GM20431 (cell line): ENCODE measurements around the gene MDM4.
"Not testable (repeated sequence)": the region's sequence is repeated elsewhere in the genome, so short reads cannot be mapped to it uniquely, and the experiment has no call there.

Experiments
- in situ Hi-C: fragments of 300-500 bp; cut with MseI, MboI; formaldehyde crosslinking; loops from one replicate; pipeline ENCODE4 v1.15.0; 2020; ENCODE audit warnings: low sequenced_read_pairs; ENCODE audit not compliant: unreplicated experiment

The MDM4 gene

DNA sequence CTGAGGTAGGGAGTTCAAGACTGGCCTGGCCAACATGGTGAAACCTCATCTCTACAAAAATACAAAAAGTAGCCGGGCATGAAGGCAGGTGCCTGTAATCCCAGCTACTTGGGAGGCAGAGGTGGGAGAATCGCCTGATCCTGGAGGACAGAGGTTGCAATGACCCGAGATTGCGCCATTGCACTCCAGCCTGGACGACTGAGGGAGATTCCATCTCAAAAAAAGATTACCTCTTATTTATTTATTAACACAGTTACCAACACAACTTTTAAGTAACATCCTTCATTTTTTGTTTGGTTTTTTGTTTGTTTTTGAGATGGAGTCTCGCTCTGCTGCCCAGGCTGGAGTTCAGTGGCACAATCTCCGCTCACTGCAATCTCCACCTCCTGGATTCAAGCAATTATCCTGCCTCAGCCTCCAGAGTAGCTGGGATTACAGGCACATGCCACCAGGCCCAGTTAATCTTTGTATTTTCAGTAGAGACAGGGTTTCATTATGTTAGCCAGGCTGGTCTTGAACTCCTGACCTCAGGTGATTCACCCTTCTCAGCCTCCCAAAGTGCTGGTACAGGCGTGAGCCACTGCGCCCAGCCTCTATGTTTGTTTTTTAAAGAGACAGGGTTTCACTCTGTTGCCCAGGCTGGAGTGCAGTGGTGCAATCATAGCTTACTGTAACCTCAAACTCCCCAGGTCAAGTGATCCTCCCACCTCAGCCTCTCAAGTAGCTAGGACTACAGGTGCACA, 29.5 kb upstream of the MDM4 start:
- in situ Hi-C loops: not testable (repeated sequence)

DNA sequence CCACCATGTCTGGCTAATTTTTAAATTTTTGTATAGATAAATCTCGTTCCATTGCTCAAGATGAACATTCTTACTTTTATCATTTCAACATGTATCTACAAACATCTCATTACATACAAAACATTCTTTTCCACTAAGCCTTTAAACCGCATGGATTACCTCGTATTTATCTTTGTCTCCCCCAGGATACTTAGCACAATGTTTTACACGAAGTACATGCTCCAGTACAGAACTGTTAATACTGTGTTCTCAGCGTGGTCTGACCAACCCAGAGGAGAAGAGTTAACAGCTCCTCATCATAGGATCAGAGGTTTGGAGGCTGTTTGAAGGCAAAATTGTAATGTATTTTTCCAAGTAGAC, 29.0 kb upstream of the MDM4 start:
- in situ Hi-C loops: no loop called here

DNA sequence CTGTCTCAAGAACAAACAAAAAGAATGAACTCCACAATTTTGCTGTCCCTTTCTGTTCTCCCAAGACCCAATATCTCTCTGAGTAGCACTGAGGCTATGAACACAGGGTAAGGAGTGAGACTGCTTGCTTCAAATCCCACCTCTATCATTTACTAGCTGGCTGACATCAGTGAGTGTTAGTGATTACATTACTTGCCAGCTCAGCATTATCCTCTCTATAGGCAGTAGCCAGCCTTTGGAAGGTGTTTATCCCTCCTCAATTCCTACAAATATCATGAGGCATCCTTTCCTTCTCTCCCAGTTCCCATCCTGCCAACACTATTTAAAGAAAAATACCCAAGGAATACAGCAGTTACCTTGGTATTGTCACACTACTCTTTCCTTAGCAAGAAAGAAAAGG, 24.6 kb upstream of the MDM4 start:
- in situ Hi-C loops: no loop called here

DNA sequence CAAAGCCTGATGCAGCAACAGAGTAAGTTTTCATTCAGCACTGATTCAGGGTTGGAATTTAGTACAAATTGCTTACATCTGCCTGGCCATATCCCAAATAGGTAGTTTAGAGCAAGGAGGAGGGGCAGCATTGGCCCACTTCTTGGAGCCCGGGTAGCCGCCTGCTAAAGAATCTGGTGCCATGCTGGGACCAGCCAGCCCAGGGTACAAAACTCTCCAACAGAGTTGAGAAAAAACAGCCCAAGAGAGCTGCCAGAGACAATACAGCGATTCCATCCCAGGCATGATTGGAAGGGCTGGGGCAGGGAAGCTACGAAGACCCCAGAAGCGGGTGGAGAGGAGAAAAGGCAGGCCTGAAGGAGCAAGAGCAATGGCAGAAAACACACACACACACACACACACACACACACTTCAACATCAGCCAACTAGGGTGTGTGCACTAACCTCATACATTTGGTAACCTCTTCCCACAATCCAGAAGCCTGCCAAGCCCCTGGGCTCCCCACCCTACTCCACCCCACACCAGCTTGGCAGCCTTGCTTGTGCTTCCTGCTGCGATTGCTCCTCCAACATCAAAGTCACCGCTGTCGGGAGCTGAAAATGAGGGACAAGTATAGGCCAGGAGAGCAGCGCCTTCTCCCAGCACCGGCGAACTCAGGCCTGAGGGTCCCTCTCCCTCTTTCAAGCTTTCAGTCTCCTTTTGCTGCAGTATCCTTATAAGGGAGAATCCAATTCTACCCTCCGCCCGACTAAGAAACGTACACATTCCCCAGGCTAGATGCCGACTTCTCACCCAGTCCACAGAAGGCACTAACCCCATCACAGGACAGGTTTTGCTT, 22.8 kb upstream of the MDM4 start:
- in situ Hi-C loops: no loop called here

DNA sequence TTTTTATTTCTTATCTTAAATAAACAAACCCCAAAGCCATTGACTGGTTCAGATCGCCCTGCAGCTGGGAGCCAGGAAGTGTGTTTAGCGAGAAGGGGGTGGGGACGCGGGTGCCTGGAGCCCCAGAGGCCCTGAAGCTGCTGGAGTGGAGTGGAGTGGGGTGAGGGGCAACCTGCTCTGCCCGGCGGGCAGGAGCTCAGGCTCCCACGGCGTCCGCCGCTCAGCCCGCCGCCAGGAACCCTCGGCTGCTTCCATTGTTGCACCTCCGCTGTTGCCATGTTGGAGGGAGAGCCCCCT, 22.3 kb upstream of the MDM4 start:
- in situ Hi-C loops: no loop called here

DNA sequence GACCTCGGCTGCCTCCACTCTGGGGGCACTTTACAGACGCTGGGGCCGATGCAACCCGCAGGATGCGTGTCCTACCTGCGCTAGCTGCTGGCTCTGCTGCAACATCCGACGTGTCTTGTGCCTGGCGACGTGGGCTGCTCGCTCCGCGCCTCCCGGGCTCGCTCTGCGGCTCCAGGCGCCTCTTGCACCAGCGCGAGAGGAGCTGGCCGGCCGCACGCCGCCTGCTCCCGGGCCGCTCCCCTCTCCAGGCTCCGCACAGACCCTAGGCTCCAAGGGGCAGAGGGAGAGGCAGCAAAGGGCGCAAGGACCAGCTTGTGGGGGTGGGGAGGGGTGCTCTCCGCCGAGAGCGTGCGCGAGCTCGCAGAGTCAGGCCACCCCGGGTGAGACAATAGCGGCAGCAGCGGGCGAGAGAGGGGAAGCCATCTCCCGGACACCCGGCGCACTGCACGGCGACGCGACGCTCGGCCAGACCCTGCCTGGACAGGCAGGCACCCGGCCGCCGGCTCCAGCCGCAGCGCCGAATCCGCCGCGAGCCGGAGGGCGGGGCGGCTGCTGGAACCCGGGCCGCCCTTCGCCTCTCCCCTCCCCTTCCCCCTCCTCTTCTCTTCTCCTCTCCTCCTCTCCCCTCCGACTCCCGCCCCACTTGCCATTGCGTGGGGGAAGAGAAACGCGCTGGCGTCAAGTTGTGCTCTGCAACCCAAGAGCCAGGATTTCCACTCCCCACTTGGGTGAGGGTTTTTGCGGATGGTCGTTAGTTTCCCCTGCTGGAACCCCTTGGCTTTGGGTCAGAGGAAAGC, 21.7 kb upstream of the MDM4 start, which contains the start of gene PIK3C2B:
Gene PIK3C2B, minus strand, starts transcription at position 525 of the 797 bp plus-strand sequence. CDS start 25,003 bp downstream, outside the sequence.
- in situ Hi-C loops: no loop called here

DNA sequence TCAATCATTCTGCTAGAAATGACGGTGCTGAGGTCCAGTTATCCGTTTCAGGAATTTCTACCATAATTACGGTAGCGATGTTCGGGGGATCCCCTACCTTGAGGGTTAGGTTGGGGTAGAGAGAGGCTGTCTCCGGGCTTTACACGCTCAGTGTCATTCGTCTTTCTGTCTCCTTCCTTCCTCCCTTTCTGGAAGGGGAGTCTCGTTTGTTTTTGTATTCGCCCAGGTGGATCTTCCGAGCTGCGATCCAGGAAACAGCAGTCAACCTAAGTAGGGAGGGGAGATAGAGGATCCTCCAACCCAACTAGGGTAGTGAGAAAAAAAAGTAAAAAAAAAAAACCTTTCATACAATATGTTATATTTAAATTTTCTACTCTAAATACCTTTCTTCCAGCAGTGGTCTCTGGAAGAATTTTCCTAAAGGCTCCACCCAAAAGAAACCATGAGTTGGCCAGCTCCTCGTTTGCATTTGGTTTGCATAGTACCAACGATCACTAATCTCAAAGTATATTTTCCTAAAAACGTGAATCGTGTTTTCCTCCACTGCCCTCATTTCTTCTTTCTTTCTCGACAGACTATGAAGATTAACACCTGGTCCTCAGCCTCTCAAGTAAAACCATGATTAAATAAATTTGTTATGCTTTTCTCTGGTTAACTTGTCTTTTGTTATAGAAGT, 21.0 kb upstream of the MDM4 start:
- in situ Hi-C loops: no loop called here

DNA sequence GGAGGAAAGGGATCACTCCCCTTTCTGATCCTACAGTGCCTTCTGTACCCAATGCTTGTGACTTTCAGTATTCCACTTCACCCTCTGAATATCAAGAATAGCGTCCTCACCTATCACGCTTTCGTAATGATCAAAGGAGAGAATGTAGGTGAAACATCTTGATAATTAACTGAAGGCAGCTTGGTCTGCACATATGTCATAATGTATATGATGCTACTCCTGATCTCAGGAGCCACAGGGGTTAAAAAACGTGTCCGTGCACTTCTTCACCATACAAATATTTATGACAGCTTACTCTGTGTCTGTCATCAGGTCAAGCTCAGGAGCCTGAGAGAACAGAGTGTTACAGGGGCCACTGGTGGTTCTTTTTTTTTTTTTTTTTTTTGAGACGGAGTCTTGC, 20.4 kb upstream of the MDM4 start:
- in situ Hi-C loops: no loop called here

DNA sequence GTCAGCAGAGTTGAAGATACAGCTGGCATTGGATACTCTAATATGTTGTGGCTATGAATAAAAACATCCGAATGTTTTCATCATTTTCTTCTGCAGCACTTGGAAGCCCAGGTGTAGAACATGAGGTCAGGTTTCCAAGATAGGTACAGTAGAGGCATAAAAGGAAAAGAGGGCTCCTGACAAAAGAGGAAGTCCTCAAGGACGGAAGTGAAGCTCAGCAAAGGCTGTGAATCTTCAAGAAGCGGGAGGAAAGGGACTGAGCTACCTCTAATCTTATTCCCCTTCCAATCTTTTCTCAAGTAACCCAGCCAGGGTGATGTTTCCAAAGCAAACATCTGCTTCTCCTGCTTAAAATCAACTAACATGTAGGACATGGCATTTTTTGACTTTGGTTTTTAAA, 17.2 kb upstream of the MDM4 start:
- in situ Hi-C loops: no loop called here

DNA sequence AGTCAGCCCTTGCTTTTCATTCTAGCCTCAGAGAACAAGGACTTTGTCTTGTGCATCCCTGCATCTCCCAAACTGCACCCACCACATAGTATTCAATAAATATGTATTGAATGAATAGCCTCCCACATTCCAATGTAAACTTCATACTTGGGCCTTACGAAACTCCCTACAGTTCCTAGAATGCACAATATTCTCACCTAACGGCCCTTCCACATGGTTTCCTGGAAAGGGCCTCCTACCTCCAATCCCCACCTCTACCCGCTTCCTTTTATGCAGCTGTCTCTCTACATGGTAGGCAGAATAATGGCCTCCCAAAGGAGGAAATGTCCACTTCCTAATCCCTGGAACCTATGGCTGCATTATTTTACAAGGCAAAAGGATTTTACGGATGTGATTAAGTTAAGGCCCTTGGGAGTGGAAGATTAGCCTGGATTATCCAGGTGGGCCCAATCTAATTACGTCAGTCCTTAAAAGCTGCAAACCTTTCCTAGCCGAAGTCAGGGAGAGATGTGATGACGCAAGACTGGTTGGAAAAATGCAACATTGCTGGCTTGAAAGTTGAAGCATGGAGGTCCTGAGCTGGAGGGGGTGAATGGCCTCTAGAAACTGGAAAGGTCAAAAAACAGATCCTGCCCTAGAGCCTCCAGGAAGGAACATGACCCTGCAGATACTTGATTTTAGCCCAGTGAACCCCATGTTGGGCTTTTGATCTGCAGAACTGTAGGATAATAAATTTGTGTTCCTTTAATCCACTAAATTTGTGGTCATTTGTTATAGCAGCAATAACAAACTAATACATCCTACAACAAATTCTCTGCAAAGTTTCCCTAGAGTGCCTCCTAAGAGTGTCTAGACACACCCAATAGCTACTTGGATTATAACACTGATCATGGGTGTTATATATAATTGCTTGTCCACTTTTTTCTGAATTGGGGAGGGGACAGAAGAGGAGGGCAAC, 16.4 kb upstream of the MDM4 start:
- in situ Hi-C loops: loop anchor here (10.0 kb wide), 1 partner anchor 55 kb away; no protein-coding TSS in a partner anchor

DNA sequence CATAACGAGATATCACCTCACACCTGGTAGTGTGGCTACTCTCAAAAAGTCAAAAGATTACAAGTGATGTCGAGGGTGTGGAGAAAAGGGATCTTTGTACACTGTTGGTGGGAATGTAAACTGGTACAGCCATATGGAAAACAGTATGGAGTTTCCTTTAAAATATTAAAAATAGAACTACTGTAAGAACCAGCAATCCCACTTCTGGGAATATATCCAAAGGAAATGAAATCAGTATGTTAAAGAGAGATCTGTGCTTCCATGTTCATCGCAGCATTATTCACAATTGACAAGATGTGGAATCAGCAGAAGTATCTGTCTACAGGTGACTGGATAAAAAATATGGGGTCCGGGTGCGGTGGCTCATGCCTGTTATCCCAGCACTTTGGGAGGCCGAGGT, 14.0 kb upstream of the MDM4 start:
- in situ Hi-C loops: loop anchor here (10.0 kb wide), 1 partner anchor 57 kb away; no protein-coding TSS in a partner anchor

DNA sequence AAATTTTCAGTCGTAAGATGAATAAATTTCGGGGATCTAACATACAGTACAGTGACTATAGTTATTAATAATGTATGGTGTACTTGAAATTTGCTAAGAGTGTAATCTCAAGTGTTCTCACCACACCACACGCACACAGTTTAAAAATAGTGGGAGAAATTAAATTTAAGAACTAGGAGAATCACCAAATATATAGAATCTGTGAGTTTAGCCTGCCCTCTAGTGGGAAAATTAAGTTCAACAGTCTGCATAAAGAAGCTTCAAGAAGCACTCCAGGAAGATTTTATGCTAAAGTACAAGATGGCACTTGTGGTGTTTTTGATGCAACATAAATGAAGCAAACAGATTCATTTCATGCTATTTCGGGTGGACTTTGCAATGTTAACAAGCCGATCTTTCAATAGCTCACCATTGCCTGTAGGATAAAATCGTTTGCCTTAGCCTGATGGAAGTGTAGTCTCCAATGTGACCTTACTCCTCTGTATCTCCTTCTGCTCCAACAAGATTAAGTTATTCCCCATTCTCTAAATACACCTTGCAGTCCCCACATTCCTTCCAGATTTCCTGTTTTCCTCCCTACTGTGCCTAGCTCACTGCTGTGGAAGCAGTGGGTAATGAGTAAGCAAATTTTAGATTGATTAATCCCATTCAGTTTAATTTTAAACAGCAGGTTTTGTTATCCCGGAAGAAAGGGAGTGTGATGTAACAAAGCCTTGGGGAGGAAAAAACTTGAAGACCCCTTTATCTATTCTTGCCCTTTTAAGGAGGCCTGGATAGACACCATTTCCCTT, 12.9 kb upstream of the MDM4 start:
- in situ Hi-C loops: loop anchor here (10.0 kb wide), 1 partner anchor 59 kb away; no protein-coding TSS in a partner anchor

DNA sequence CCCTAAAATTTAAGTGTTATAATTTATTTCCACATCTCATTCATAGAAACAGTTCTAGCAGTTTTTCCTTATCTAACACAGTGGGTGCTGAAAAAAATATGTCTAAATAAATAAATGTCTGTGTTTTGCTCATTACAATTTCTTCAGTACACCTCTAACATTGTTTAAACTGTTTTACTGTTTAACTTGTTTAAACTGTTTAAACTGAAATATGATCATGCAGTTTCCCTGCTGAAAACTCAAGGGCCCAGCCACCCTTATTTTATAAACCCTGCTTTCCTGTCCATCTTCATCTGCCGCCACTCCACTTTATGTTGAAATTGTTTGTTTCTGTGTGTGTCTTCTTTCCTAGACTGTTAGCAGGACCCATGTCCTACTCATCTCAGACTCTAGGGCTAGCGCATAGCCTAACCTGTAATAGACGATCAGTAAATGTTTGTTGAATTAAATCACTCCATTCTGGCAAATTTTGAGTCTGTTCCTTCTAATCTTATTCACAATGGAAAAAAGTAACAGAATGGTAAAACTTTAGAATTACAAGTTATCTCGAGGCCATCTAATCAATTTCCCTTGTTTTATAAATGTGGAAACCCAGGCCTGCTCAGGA, 12.2 kb upstream of the MDM4 start:
- in situ Hi-C loops: loop anchor here (10.0 kb wide), 1 partner anchor 59 kb away; no protein-coding TSS in a partner anchor

DNA sequence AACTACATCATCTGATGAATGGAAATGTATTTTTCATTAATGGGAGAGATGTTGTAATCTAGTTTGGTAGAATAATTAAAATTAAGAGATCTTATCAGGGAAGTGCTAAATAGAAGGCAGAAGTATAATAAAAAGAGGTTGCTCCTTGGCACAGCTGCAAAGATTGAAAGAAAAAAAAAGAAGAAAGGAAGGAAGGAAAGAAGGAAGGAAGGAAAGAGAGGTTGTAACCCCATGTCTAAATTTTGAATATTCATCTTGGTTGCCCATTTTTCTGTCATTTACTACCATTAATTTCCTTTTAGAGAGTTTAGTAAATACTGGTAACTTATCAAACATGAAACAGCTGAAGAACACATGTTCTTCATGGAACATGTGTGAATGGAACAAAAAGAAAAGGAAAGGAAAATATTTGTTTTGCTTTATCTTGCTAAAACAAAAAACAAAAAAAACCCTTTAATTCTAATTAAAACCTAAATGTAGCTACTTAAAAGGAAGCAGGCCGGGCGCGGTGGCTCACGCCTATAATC, 10.5 kb upstream of the MDM4 start:
- in situ Hi-C loops: loop anchor here (10.0 kb wide), 1 partner anchor 61 kb away; no protein-coding TSS in a partner anchor

DNA sequence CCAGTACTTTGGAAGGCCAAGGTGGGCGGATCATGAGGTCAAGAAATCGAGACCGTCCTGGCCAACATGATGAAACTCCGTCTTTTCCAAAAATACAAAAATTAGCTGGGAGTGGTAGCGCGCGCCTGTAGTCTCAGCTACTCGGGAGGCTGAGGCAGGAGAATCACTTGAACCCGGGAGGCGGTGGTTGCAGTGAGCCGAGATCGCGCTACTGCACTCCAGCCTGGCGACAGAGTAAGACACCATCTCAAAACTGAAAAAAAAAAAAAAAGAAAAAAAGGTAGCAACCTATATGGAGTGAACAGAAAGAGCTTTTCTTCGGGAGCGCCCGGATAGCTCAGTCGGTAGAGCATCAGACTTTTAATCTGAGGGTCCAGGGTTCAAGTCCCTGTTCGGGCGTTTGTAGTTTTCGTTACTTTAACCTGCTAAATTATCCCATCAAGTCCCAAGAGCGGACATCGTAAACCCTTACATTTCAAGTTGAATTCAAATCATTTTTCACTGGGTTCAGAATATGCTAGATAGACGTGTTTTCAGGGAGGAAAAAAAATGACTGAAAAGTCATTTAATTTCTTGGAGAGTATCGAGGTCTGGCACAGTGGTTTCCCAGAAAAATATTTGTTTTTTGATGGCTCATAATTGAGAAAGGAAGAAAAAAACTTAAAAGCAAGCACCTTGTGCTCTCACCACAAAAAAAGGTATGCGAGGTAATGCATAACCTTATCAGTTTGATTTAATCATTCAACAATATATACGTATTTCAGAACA, 9.8 kb upstream of the MDM4 start:
- in situ Hi-C loops: loop anchor here (10.0 kb wide), 1 partner anchor 62 kb away; no protein-coding TSS in a partner anchor

DNA sequence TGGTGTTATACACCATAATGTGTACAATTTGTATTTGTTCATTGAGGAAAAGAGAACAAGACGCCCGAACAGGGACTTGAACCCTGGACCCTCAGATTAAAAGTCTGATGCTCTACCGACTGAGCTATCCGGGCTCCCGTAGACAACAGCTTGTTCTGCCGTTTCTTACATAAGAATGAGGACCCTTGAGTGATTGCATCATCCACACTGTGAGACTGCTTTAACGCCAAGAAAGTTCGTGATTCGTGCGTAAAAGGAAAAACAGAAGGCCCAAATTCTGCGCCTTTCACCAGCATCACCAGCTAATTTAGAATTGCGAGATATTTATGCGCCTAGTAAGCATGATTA, 9.3 kb upstream of the MDM4 start:
- in situ Hi-C loops: loop anchor here (10.0 kb wide), 1 partner anchor 62 kb away; no protein-coding TSS in a partner anchor
